Midbrain (tissue), 1 donor: ENCODE data around the gene PTPRN2.
"Not testable (repeated sequence)": the region's sequence is repeated elsewhere in the genome, so short reads cannot be mapped to it uniquely, and the experiment has no call there.

Source experiments
- DNase-seq: peaks from one replicate; lab custom pipeline; 2025; lab: John Stamatoyannopoulos, UW

PTPRN2 gene

GRCh38 chr7:157727964-157728615 is 859.5 kb downstream of the PTPRN2 start:
- no peak for DNase-seq

DNA sequence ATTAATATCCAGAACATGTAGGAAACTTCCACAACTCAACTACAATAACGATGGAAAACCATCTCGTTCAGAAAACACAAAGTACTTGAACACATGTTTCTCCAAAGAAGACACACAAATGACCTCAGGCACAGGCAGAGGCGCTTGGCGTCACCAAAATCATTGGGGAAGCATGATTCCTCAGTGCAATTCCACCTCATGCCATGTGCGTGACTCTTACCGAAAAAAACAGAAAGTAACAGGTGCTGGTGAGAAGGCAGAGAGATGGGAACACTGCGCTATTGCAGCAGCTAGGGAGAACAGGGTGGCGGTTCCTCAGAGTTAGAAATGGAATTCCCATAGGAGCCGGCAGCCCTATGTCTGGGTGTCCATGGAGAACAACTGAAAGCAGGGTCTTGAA is 860.9 kb downstream of the PTPRN2 start:
- DNase-seq, result no peak

DNA sequence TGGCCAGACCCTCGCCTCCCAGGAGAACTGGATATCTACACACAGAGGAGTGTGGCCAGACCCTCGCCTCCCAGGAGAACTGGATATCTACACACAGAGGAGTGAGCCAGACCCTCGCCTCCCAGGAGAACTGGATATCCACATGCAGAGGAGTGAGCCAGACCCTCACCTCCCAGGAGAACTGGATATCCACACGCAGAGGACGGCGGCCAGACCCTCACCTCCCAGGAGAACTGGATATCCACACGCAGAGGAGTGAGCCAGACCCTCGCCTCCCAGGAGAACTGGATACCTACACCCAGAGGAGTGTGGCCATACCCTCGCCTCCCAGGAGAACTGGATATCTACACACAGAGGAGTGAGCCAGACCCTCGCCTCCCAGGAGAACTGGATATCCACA is 862.3 kb downstream of the PTPRN2 start:
- not testable (repeated sequence) for DNase-seq

DNA sequence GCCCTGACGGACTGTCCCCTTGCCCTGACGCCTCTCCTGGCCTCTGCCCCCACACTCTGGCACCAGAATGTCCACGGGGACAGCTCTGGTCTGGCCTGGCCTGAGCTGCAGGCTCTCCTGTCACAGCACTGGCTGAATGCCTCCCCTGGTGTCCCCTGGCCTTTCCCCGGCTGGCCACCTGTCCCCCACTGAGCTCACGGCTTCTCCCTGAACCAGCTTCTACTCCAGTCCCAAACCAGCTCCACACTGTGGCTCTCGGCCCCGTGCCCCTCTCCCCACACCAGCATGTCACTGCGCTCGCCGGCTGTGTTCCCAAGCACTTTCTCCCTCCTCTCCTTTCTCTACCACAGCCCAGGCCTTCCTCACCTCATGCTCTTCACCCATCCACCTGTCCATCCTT is 864.4 kb downstream of the PTPRN2 start:
- no peak for DNase-seq

- DNase-seq, result no peak
Observed at GRCh38 chr7:157722137-157723060, 865.2 kb downstream of the PTPRN2 start.

DNA sequence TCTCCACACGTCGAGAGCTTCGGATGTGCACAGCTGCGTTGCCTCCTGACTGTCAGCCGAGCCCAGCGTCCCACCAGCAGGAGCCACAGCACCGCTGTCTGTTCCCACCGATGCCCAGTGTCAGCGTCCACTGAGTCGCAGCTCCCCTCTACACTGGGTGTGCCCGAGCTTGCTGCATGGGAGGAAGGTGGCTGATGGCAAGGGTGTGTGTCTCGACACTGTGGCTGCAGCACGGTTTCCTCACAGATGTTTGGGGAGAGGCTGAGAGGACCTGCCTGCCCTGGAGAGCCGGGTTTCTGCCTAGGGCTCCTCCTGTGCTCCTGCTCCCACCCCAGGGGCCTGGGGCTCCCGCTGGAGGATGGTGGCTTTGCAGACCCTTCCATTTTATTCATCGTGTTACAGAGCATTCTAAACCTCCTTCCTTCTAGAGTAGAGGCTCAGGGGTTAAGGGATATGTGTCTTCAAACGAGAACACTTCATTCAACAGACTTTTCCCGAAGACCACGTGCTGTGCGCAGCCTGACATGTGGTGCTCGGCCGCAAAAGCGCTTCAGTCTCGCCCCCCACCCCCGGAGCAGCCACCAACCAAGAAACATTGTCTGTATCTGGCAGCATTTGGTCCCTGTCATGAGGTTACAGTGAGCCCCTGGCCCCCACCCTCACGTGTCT is 866.0 kb downstream of the PTPRN2 start:
- no peak for DNase-seq

DNA sequence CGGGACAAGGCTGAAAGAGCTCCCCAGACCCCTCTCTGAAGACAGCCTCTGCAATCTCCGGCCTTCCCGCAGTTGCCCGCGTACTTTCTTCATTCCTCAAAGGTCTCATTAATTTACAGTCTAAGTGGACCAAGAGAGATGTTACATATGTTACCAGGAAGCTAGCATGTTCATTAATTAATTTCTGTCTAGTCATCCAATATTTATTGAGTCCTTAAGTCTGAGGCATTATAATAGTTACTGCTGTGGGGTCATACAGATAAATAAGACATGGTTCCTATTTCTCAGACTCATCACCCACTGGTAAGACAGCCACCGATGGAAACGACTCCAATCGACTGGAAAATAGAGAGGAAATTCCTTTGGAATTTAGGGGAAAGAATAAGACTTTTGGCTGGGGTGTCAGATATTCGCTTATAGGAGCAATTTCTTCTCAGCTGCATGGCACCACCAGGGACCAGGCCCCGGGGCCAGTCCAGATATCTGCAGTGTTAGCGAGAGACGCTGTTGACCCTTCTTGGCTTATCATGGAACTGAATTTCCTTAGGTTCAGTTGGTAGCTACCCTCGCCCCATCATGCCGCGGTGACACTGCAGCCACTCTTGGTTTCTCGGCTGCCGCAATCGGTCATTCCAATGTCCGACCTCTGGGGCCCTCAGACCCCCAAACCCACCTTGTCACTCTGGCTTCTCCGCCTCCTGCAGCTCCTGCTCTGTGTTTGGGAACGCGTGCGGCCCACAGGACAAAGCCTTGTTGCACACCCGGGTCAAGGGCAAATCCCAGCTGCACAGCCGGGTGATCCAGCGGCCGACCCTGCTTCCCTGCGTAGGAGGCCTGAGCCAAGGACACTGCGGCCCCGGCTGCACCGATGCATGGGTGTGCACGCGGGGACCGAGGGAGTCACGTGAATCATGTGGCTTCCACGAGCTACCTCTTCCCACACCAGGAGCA is 867.6 kb downstream of the PTPRN2 start:
- DNase-seq, result no peak

GRCh38 chr7:157719008-157719682 is 868.5 kb downstream of the PTPRN2 start:
- DNase-seq, result no peak

DNA sequence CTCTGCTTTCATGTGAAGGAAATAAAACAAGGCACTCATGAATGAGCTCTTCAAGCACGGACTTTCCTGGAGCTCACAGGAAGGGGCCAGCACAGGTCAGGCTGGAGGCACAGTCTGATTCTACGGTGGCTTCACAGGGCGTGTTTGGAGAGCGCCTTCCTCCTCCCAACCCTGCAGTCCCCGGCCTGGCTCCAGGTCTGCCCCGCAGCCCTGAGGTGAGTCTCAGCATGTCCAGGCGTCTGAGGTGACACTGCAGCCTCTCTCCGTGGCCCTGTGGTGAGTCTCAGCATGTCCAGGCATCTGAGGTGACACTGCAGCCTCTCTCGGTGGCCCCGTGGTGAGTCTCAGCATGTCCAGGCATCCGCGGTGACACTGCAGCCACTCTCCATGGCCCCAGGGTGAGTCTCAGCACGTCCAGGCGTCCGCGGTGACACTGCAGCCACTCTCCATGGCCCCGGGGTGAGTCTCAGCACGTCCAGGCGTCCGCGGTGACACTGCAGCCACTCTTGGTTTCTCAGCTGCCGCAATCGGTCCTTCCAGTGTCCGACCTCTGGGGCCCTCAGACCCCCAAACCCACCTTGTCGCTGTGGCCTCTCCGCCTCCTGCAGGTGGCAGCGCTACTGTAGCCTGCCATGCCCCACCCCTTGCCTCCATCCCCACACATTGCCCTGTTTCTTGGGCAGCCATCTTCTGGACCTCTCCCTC is 869.2 kb downstream of the PTPRN2 start:
- no peak for DNase-seq

- no peak for DNase-seq
Observed at GRCh38 chr7:157717211-157718174, 870.1 kb downstream of the PTPRN2 start.

- no peak for DNase-seq
Observed at GRCh38 chr7:157715938-157716280, 871.7 kb downstream of the PTPRN2 start.

DNA sequence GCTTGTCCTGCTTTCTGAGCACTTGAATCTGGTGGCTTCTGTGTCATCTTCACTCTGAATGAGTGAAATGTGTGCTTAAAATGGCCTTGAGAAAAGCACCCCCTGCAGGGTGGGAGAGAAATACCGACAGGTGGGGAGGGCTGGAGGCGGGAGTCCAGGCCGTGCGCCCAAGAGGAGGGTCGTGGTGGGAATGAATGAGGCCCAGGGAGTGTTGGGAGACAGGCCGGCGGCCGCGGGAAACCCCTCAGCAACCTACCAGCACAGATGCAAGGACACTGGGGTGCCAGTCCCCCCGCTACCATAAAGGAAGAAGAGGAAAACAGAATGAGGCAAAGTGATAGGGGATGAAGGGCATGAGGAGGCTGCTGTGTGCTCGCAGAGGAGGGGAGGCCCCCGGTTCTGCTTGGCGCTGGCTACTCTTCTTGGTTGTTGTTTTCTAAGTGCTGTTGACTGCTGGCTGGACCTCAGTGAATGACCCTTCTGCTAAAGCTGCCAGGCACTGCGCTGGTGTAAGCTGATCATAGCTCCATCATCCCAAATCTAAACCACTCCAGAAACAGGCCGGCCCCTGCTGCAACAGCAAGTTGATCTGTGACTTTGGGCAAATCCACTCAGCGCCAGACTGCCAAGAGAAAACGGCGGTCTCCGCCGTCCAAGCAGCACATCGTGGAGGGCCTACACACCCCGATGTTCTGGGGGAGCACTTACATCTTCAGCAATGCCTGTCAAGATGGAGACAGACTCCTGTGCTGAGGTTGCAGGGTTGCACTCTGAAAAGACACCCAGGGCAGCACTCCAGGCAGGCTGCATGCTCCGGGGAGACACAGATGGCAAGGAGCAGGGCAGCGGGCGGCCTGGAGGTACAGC is 872.3 kb downstream of the PTPRN2 start:
- no peak for DNase-seq

- DNase-seq, result no peak
Observed at GRCh38 chr7:157714166-157715070, 873.2 kb downstream of the PTPRN2 start.

- DNase-seq, result no peak
Observed at GRCh38 chr7:157713591-157713990, 874.0 kb downstream of the PTPRN2 start.

DNA sequence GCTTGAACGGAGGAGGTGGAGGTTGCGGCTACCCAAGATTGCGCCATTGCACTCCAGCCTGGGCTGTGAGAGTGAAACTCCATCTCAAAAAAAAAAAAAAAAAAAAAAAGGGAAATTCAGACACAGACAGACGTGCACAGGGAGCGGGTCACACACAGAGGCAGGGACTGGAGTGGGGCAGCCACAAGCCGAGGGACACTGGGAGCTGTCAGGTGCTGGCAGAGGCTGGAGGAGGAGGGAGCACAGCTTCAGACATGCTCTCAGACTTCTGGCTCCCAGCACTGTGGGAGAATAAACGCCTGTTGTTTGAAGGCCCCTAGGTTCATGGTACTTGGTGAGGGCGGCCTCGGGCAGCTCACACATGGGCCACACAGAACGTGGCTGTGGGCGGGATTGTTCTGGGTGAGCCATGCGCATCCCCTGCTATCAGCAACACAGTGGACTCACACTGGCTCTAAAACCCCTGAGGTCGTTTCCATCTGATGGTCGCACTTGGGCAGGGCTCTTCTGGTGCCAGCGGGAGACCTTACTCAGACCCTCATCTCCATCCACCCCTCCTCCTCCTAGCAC is 874.9 kb downstream of the PTPRN2 start:
- DNase-seq, result no peak

DNA sequence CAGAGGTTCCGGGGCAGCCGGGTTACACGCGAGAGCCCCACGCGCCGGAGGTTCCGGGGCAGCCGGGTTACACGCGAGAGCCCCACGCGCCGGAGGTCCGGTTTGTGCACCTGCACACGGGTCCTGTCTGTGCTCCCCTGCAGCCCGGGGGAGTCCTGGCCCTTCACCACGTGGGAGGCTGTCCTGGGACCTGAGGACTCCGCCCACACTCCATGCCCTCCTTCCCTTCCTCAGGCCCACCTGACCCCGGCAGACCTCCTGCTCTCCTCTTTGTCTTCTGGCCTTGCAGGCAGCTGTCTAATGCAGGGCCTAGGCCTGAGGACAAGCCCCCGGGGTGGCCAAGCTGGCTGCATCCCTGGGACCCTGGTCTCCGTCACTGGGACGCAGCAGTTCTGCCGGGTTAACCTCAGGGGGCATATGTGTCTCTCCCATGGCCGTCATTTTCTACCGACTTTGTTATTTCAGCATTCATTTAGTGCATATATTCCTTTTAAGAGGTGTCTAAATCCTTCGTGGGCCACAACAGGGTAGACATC is 876.2 kb downstream of the PTPRN2 start:
- no peak for DNase-seq

DNA sequence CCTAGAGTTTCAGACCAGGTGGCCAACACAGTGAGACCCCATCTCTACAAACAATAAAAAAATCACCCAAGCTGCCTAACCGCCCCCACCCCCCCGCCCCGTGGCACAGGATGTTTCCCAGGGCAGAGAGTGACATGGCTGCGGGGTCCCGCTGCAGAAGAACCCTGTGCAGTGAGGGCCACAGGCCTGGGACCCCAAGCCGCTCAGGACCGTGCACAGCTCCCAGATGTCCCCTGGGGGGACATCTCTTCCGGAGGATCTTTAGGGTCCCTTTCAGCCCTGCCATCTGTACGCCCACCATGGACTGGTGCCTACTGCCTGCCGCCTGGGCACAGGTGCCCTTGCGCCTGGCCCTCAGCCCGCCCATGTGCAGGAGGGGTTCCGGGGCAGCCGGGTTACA is 877.2 kb downstream of the PTPRN2 start:
- no peak for DNase-seq
